ENCODE data around the gene SLC3A2.
"Not testable (repeated sequence)": the region's sequence is repeated elsewhere in the genome, so short reads cannot be mapped to it uniquely, and the experiment has no call there.

SLC3A2 gene

GRCh38 chr11:62839050-62839945 lies 41.4 kb upstream of the SLC3A2 start, which contains the start of gene WDR74:
Gene WDR74, minus strand, starts transcription at chr11:62839590. Its CDS starts 20 bp downstream, at chr11:62839570.
- H3K4me3 ChIP-seq (replicated peaks; ENCODE audit: low read depth, low read length) = peak within 1 kb of the TSS; percentile 95
- no peak for TF ChIP-seq CTCF (IDR thresholded peaks at IDR 0.05; ENCODE audit: low read length, missing control alignments)

DNA sequence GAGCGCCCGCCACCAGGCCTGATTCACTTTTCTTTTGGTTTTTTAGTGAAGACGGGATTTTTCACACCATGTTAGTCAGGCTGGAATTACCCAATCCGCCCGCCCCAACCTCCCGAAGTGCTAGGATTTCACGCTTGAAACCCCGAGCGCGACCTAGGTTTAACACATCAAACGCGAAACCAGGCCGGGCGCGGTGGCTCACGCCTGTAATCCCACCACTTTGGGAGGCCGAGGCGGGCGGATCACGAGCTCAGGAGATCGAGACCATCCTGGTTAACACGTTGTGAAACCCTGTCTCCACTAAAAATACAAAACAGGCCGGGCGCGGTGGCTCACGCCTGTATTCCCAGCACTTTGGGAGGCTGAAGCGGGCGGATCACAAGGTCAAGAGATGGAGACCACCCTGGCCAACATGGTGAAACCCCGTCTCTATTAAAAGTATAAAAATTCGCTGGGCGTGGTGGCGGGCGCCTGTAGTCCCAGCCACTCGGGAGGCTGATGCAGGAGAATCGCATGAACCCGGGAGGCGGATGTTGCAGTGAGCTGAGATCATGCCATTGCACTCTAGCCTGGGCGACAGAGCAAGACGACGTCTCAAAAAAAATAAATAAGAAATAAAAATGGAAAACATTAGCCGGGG lies 39.9 kb upstream of the SLC3A2 start:
- peak overlapping the region; percentile 95 for H3K4me3 ChIP-seq (replicated peaks; ENCODE audit: low read depth, low read length)
- DNase-seq (ENCODE audit: low read depth) = peak; percentile 75

More at GRCh38 chr11:62839050-62839945, 41.4 kb upstream of the SLC3A2 start, which contains the start of gene WDR74:
- DNase-seq (ENCODE audit: low read depth) = peak; percentile 93

GRCh38 chr11:62841361-62842170 lies 39.1 kb upstream of the SLC3A2 start:
- DNase-seq (ENCODE audit: low read depth) = peak; percentile 100
- TF ChIP-seq CTCF (IDR thresholded peaks at IDR 0.05; ENCODE audit: low read length, missing control alignments) = no peak

DNA sequence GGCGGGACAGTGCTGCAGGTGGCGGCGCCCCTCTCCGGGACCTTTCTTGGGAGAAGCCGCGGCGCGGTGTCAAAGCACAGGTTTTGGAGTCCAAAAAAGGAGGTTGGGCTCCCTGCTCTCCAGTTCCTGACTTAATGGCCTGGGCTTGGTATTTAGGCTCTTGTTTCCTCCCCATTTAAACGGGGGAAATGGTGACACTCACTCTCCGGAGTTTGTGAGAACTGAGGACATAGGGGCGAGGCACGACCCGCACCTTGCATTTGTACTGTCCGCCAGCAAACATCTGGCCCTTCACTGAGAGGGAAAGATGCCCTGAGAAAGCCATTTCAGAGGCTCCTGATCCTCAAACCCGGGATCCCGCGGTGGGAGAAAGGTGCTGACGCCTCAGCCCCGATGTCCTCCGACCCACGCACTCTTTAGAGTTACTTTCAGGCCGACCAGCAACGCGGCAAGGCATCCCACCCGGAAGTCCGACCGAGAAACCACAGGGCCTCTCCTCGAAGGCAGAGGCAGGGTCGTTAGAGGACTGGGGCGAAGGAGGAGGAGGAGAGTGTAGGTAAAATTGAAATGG lies 38.4 kb upstream of the SLC3A2 start:
- no peak for TF ChIP-seq CTCF (IDR thresholded peaks at IDR 0.05; ENCODE audit: low read length, missing control alignments)
- no peak for DNase-seq (ENCODE audit: low read depth)
- peak overlapping the region; percentile 45 for H3K4me3 ChIP-seq (replicated peaks; ENCODE audit: low read depth, low read length)

More at GRCh38 chr11:62841361-62842170, 39.1 kb upstream of the SLC3A2 start:
- peak overlapping the region; percentile 95 for H3K4me3 ChIP-seq (replicated peaks; ENCODE audit: low read depth, low read length)

DNA sequence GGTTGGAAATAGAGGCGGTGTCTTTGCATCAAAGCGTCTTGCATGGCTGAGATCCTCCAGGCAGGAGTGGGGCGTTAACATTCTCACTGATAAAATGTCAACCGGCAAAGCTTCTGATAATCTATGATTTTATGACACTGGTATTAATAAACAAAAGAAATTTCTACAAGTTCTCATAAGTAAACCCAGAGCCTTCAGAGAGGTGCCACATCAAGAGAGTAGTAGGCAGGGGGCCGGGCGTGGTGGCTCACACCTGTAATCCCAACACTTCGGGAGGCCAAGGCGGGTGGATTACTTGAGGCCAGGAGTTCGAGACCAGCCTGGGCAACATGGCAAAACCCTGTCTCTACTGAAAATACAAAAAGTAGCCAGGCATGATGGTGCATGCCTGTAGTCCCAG lies 37.8 kb upstream of the SLC3A2 start:
- not testable (repeated sequence) for H3K4me3 ChIP-seq (replicated peaks; ENCODE audit: low read depth, low read length); DNase-seq (ENCODE audit: low read depth)

DNA sequence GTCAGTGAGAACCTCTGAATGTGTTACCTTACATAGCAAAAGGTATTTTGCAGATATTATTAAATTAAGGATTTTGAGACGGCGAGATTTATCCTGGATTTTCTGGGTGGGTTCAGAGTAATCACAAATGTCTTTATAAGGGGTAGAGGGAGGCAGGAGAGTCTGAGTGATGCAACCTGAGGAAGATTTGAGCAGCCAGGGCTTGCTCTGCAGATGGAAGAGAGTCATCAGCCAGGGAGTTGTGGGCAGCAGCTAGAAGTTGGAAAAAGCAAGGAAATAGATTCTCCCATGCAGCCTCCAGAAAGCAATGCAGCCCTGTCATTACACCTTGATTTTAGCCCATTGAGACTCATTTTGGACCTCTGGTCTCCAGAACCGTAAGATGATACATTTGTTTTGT lies 37.2 kb upstream of the SLC3A2 start:
- H3K4me3 ChIP-seq (replicated peaks; ENCODE audit: low read depth, low read length) = no peak overlapping the region
- TF ChIP-seq CTCF (IDR thresholded peaks at IDR 0.05; ENCODE audit: low read length, missing control alignments) = no peak
- no peak for DNase-seq (ENCODE audit: low read depth)

GRCh38 chr11:62844154-62844553 lies 36.5 kb upstream of the SLC3A2 start:
- no peak for DNase-seq (ENCODE audit: low read depth)
- TF ChIP-seq CTCF (IDR thresholded peaks at IDR 0.05; ENCODE audit: low read length, missing control alignments) = no peak
- no peak overlapping the region for H3K4me3 ChIP-seq (replicated peaks; ENCODE audit: low read depth, low read length)

Measured in fibroblast of pulmonary artery (primary cell).